ENCODE results near the gene TNFAIP1.
"Not testable (repeated sequence)": the region's sequence is repeated elsewhere in the genome, so short reads cannot be mapped to it uniquely, and the experiment has no call there.

Gene TNFAIP1

GRCh38 chr17:28335201-28335958 lies at the start of gene TNFAIP1, which contains the start of gene IFT20:
TNFAIP1 (plus strand) TSS chr17:28335761; CDS start chr17:28339522, 3,761 bp downstream.
IFT20 (minus strand) TSS chr17:28335472; CDS start chr17:28331985, 3,487 bp downstream.
- peak; percentile 100 for DNase-seq (ENCODE audit: low spot score)

GRCh38 chr17:28285965-28286364 lies 49.6 kb upstream of the TNFAIP1 start:
- no peak for DNase-seq (ENCODE audit: low spot score)

GRCh38 chr17:28290703-28291102 lies 44.9 kb upstream of the TNFAIP1 start:
- DNase-seq (ENCODE audit: low spot score) = no peak

- no peak for DNase-seq (ENCODE audit: low spot score)
These were observed 43.7 kb upstream of the TNFAIP1 start for GRCh38 chr17:28291780-28292330.

- DNase-seq (ENCODE audit: low spot score) = not testable (repeated sequence)
These were observed 42.7 kb upstream of the TNFAIP1 start for GRCh38 chr17:28292878-28293277.

GRCh38 chr17:28293994-28294393 lies 41.6 kb upstream of the TNFAIP1 start:
- DNase-seq (ENCODE audit: low spot score) = no peak

- DNase-seq (ENCODE audit: low spot score) = peak; percentile 27
These were observed 39.6 kb upstream of the TNFAIP1 start for GRCh38 chr17:28295677-28296578.

- no peak for DNase-seq (ENCODE audit: low spot score)
These were observed 37.1 kb upstream of the TNFAIP1 start for GRCh38 chr17:28298449-28298848.

- DNase-seq (ENCODE audit: low spot score) = no peak
These were observed 28.6 kb upstream of the TNFAIP1 start for GRCh38 chr17:28306954-28307401.

- DNase-seq (ENCODE audit: low spot score) = no peak
These were observed 21.7 kb upstream of the TNFAIP1 start for GRCh38 chr17:28313841-28314240.

GRCh38 chr17:28315846-28316705 lies 19.5 kb upstream of the TNFAIP1 start:
- DNase-seq (ENCODE audit: low spot score) = no peak

GRCh38 chr17:28317099-28317965 lies 18.2 kb upstream of the TNFAIP1 start:
- no peak for DNase-seq (ENCODE audit: low spot score)

GRCh38 chr17:28317966-28318758 lies 17.4 kb upstream of the TNFAIP1 start:
- no peak for DNase-seq (ENCODE audit: low spot score)

GRCh38 chr17:28318759-28319597 lies 16.6 kb upstream of the TNFAIP1 start, which contains the start of gene TMEM97:
TMEM97 (plus strand) TSS chr17:28319200; CDS start chr17:28319240, 40 bp downstream.
- peak; percentile 96 for DNase-seq (ENCODE audit: low spot score)

GRCh38 chr17:28319598-28319935 lies 16.0 kb upstream of the TNFAIP1 start:
- no peak for DNase-seq (ENCODE audit: low spot score)

GRCh38 chr17:28320215-28321061 lies 15.1 kb upstream of the TNFAIP1 start:
- no peak for DNase-seq (ENCODE audit: low spot score)

- no peak for DNase-seq (ENCODE audit: low spot score)
These were observed 11.3 kb upstream of the TNFAIP1 start for GRCh38 chr17:28324267-28324745.

- no peak for DNase-seq (ENCODE audit: low spot score)
These were observed 10.8 kb upstream of the TNFAIP1 start for GRCh38 chr17:28324781-28325180.

All from globus pallidus (tissue), 1 donor.